AG20443 (cell line): ENCODE measurements around the gene ASPG.
"Not testable (repeated sequence)": the region's sequence is repeated elsewhere in the genome, so short reads cannot be mapped to it uniquely, and the experiment has no call there.

Source experiments
- DNase-seq: peaks from one replicate; pipeline ENCODE4 v3.0.0; 2012; ENCODE audit warnings: low spot score, mixed read lengths

The ASPG gene

DNA sequence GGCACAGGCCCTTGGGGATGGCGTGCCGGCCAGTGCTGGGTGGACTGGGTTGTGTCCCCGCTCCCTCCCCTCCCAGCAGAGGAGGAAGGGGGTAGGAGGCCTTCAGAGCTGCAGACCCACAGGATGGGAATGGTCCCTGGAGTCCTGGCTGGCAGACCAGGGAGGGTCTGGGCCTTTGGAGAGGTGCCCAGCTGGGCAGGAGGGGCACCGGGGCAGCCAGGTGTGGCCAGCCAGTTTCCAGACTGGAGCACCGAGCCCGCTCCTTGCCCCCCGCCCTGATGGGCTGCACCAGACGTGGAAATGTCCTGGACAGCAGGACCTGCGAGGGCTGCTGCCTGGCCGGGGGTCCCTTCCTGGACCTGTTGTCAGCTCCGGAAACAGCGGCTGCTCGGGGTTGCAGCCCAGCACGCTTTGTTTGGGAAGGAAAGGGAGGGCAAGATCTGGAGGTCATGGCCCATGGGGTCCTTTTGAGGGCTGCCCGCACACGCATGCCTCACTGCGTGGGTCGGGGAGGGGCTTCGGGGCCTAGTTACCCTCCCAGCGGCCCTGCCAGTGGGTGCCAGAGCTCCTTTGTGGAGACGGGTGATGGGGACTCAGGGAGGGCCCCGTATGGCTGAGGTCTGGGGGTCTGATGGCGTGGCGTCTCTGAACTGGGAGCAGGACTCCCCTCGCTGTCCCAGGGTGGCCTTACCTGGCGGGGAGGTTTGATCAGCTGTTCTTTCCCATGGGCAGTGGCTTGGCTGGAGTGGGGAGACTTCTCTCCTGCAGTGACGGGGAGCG, 62.0 kb downstream of the ASPG start:
- no peak for DNase-seq

DNA sequence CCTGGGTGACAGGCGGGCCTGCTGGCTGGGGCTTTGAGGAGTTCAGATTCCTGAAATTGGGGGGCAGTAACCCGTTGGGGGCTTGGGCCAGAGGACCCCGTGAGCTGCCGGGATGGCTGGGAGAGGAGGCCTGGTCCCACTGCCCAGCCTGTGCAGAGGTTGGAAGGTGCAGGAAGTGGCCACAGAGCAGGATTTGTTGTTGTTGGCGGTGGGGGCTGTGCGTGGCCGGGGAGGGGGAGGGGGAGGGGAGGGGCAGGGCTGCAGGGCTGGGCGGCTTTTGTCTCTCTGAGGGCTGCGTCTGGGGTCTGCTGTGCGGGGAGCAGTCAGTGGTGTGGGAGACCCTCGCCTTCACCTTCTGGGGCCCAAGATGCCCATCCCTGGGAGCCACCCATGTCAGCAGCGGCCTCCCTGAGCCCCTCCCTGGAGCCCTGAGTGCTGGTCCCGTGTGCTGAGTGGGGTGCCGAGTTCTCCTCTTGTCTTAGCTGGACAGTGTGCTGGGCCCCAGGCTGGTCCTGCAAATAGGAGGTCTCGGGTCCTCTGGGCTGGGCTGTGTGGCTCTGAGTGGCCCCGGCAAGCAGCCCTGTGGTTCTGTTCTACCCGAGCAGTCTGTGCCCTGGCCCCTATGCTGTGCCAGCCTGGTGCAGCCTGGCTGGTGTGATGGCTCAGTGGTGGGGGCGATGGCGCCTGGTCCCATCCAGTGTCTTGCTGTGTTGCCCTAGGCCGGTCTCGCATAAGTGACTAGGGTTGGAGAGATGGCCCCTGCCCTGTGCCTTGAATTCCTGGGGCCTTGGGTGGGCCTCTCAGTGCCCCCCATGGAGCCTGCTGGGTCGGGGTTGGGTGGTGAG, 63.2 kb downstream of the ASPG start:
- DNase-seq: no peak

DNA sequence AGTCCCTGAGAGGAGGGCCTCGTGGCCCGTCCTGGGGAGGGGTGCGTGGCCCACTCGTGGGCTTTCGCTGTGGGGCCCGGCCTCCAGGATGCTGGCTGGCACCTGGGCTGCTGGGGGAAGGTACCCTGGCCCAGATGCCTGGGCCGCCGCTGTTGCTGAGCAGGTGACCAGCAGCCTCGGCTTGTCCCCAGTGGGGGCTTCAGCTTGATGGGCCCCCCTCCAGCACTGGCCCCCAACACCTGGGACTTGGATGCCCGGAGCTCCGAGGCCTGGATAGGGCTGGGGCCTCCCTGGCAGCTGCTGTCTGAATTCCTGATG, 63.7 kb downstream of the ASPG start:
- no peak for DNase-seq

DNA sequence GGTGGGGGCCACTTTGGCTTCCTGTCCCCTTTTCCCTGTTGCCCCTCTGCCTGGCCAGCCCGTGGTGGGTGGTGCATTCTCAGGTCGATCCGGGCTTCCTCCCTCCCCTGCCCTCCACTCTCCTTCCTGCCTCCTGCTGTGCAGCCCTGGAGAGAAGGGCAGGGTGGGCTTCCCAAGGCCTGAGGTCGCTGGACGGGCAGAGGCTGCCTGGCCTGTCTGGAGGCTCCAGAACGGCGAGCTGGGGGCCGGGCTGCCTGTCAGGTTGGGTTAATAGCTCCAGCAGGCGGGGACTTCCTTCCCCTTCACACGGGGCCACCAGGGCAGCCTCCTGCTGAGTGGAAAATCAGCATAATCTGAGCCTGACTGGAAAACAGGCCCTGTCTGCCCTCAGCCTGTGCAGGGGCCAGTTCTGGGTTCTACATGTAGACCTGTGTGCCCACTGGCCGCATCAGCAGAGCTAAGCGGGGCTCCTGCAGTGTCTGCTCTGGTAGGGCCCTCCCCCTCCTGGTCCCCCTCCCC, 64.2 kb downstream of the ASPG start:
- no peak for DNase-seq

DNA sequence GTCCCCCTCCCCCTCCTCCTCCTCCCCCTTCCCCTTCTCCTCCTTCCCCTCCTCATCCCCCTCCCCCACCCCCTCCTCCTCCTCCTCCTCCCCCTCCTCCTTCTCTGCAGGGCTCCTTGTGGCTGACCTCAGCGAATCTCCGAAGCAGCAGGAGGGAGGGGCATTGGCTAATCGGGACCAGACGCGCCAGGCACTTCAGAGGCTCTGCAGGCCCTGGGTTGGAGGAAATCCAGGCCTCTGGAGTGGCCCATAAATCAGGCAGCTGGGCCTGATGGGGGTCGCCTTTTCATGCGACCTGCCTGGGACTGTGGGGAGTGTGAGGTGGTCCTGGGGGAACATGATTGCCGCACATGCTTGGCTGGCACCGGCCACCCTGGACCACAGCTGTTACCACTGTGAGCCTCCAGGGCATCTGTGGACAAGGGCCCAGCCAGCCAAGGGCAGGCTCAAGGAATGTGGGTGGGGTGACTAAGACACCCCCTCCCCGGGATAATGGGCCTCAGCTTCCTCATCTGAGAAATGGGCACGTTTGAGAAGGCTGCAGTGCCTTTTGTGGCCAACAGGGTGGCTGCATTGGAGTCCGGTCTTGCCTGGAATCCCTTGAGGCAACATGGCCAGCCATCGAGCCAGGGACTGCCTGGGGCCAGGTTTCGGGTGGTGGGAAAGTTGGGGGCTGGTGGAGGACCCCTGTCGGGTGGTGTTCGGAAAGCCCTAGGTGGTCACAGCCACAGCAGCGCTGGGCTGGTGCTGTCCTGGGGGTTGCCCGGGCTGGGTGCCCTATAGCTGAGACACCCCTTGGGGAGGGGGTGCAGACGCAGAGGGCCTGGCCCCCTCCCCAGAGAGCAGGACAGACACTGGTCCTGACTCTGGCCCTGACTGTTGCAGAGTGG, 64.9 kb downstream of the ASPG start:
- DNase-seq: peak; percentile 75

DNA sequence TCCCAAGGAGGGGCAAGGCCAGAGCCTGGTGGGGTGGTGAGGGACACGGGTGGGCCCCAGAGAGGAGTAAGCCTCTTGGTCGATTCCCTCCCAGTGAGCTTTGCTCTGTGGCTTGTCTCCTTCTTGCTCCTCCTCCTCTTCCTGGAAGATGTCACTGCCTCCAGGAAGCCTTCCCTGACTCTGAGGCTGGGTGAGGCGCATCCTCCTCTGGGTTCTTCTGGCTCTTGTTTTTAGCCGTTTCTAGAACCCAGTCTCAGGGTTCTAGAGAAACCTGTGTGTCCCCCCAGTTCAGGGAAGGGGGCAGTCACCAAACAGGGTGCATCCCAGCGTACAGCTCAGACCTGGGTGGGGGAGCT, 65.5 kb downstream of the ASPG start:
- DNase-seq: no peak

DNA sequence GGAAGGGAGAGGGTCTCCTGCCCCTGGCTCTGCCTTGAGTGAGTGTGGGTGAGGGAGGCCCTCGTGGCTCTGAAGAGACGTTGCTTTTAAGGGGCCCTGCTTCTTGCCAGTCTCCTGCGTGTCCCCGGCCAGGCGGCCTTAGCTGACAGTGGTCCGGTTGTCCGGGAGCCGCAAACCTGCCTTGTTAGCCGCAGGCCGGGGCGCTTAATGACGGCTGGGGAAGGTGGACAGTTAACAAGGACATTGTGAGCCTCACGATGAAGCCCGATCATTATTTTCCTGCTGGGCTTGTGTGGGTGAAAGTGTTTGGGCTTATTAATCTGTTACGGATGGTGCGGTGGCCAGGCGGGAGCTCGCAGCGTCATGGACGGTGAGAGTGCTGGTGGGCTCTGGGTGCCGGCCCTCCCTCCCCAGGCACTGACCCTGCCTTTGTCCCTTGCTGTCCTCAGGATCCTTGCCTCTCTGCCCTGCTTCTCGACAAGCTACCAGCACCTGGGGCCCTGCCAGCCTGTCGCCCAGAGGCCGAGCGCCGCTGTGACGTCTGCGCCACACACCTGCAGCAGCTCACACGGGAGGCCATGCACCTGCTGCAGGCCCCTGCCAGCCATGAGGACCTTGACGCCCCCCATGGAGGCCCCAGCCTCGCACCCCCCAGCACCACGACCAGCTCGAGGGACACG, 66.2 kb downstream of the ASPG start:
- no peak for DNase-seq

DNA sequence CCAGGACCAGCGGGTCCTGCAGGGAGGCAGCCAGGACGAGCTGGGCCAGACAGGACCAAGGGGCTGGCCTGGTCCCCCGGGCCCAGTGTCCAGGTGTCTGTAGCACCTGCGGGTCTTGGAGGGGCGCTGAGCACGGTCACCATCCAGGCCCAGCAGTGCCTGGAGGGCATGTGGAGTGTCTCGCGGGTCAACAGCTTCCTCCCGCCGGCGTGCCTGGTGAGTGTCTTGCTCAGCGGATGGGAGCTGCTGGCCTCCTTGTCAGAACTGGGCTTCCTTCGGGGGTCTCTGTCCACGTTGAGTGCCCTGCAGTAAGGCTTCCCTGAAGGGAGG, 66.7 kb downstream of the ASPG start:
- DNase-seq: no peak

DNA sequence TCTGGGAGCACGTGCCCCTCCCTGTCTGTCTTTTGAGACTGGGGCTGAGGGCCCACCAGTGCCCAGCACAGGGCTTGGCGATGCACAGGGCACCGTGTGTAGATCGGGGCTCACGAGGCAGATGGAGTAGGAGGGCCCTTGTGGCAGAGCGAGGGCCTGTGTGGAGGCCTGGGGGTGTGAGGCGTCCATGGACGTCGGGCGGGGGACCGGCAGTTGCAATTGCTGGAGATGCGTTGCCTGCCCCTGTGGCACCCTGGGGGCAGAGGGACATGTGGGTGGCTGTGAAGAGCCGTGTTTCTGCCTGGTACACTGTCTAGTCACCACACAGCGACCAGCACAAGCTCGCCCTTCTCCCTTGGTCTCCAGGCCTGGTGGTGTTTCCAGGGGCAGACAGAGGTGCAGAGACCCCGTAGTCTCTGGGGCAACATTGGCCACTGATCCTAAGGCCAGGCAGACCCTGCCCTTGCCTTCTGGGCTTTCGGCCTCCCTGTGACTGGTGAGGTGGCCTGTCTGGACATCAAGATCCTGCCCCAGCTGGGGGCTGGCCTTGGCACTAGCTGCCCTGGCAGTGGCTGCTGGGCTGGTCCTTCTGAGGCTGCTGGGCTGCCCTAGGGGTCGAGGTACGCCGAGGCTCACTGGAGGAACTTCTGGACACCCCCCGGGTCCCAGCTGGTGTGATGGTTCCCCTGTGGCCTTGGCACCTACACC, 67.3 kb downstream of the ASPG start:
- no peak for DNase-seq

DNA sequence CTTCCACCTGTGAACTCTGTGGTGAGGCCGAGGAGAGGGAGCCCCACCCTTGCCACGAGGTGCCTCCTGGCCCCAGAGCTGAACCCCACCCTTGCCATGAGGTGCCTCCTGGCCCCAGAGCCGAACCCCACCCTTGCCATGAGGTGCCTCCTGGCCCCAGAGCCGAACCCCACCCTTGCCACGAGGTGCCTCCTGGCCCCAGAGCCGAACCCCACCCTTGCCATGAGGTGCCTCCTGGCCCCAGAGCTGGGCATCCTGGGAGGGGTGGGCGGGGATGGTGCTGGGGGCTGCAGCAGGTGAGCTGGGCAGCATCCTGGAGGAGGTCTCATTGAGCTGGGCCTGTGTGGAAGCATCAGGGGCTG, 67.9 kb downstream of the ASPG start:
- DNase-seq: not testable (repeated sequence)

DNA sequence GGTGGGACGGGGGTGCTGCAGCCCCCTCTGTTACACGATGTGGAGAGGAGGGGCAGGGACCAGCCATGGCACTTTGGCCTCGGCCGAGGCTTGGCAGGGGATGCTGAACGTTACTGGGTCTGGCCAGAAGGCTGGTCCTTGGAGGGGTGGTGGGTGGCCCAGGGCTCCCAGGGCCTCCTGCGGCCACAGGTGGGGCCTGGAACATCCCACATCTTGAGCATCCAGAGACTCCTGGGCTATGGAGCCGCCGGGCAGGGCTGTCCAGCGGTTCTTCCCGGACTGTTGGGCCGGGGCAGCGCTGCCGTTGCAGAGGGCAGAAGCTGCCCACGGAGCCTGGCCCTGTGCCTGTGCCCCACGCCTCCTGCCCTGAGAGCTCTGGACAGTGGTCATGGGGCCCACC, 68.7 kb downstream of the ASPG start:
- no peak for DNase-seq

DNA sequence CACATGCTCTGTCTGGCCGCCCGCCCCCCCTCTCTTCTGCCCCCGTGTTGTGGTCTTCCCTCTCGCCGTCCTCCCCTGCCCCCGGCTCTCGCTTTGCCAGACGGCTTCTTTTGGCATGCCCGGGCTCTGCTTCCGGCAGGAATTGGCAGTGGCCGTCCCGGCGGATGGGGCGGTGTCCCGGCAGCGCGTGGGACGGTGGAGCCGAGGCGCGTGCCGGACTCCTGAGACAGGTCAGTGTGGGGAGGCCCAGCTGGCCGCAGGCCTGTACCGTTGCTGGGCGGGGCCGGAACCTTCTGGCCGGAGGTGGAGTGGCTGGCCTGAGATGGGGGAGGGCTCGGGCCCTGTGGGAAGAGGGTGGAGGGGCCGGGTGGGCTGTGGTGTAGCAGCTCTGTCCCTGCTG, 70.0 kb downstream of the ASPG start:
- DNase-seq: no peak

DNA sequence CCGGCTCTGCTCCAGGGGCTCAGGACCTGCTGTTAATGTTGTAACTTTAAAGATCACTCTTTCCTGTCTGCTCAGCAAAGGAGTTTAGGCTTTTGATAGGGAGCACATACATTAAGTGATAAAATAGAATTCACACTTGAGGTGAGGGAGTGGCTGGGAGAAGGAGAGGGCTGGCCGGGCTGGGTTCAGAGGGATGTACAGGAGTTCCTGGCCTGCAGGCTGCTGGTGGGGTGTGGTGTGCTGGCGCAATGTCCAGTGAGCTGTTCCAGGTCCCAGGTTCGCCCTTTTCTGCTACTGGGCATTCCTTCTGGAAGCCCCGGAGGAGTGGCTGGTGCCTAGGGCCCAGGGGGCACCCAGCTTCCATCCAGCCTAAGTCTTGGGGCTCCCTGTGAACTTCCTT, 70.6 kb downstream of the ASPG start:
- DNase-seq: no peak

DNA sequence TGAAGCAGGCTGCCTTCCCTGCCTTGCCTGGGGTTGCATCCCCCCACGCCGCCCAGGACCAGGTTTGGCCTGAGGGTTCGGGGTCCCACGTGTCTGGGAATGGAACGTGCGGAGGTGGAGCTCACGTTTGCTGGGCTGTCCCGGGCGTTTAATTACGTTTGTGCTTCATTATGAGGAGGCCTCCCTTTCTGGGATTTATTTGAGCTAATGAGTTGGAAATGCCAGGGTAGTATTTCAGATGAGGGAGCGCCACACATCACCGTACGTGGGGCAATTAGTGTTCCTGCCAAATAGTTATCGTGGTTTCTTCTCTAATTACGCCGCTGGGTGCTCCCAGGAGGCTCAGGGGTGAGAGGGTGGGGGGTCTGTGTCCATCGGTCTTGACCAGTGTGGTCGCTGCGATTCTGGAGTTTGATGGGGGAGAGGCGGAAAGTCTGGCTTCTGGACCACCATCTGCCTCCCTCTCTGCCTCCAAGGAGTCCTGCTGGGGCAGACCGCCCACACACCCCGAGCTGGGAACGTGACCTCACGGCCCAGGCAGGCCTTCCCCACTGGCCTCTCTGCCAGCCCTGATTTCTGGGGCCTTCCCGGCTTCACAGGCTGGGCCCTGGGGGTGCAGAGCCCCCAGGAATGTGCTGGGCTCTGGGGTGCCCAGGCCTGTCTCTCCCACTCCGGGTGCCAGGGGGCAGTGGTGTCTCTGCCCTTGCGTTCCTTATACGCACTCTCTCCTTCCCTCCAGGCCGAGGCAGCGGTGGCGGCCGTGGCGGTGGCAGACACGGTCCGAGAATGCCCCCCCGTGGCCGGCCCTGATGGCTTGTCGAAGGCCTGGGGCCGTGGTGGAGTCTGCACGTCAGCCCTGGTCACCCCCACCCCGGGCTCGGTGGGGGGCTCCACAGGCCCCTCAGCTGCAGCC, 71.8 kb downstream of the ASPG start:
- no peak for DNase-seq

DNA sequence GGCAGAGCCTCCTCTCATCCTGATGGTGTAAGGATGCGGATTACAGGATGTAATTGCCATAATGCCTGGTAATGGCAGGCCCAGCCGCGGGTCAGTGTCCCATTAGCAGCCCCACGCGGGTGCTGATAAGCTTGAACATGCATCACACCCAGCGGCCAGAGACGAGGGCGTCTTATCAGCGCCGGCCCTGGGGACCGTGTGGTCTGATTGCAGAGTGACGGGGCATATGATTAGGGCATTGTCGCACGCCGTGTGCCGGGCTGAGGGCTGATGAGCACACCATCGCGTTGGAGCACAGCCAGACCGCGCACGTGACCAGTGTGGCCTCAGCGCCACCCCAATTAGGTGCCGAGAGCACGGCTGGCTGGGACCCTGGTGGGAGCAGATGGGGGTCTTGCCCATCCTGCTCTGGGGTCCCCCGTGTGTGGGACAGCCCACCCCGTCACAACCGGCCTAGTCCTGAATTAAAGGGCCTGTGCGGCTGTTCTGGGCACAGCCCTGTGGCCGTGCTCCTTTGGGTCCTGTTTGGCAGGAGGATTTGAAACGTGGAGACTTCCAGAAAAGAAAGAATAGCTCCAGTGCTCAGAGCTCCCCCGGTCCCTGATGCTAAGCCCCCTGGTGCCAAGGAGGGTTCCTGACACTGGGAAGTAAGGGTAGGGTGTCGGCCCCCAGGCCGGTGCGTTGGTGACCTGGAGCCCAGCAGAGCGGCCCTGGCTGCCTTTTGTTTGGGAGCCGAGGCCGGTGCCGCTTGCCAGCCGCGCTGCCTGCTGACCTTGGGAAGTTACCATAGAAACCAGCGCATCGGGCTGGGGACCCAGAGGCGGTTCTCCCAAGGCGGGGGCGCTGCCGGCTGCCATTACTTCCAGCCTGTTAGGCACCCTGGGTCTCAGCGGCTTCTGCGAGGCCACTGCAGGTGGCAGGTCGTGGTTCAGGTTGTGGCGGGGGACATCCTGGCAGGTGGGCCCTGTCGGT, 73.6 kb downstream of the ASPG start:
- no peak for DNase-seq

DNA sequence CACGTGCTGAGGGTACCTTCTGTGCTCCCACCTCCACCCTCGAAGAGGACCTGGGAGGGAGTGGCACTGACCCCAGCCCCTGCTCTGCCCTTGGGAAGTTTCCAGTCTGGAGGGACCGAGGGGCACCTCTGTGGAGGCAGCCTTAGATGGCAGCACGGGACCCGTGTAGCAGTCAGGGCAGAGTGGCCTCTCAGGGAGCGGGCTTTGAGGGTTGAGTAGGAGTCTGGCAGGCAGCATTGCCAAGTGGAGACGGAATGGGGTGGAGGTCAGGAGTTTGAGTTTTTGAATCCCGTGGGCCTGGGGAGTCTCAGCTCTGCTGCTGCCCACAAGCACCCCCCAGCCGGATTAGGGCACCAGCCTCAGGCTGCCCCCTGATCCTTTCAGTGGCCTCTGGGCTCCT, 74.5 kb downstream of the ASPG start:
- no peak for DNase-seq

DNA sequence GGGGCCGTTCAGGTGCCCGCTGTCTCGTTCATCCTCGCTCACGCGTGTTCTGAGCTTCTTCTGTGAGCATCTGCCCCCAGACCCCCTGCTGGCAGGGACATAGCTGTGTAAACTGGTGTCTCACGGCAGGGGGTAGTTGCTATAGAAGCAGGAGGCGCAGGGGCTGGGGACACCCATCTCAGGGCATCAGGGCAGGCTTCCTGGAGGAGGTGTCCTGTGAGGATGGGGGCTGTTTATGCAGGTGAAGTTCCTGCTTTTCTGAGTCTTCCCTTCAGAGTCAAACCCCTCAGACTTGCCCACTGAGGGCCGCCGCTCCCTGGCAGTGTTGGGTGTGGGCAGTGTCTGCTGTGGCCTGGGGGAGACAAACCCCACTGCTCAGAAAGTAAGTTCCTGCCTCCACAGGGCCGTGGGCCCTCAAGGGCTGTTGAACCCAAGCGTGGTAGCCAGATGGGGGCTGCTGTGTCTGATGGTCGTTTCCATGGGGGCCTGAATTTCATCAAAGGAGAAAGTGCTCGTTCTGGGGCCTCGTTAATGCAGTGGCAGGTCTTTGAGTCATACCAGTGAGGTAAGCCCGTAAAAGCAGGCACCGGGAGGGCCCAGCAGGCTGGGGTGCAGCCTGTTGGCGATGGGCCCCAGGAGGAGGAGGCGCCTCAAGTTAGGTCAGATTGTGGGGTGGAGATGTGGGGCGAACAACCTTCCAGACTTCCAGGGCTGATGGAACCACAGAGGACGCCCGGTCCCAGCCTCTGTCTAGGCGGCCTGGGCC, 76.3 kb downstream of the ASPG start:
- DNase-seq: no peak

DNA sequence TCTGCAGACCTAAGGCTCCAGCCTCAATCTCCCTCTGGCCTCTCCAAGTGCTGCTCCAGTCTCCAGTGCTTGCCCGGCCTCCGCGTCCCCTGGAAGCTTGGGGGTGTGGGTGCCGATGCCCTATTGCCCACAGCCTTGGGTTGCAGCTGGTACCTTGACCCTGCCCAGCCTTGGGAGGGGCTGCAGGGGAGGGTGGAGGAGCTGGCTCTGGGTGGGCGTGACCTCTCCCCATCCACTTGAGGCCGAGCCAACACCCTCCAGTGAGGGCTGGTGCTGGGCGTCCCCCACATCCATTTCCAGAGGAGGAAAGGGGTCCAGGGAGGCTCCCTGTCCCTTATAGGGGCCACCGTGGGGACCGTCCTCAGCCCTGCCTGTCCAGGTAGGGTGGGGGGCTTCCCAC, 77.0 kb downstream of the ASPG start:
- DNase-seq: no peak
